Kidney glomerular epithelial cell (primary cell): Measurements from ENCODE around the gene GHRHR.

Source experiments
- DNase-seq: peaks from one replicate; lab custom pipeline; 2025; lab: John Stamatoyannopoulos, UW

Gene GHRHR

DNA sequence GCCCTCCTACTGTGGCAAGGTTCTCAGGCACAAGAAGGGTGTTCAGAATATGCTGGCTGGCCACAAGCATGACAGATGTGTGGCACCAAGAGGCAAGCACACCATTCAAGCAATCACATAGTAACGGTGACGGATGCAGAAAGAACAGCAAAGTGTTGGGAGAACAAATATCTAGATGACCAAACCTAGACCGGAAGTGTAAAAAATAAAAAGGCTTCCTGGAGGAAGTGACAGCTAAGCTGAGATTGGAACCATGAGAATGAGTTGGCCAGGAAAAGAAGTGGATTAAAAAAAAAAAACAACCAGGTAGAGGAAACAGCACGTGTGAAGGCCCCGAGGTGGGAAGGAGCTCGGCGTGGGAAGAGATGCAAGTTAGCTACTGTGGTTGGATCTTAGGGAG, 22.0 kb downstream of the GHRHR start:
- no peak for DNase-seq

DNA sequence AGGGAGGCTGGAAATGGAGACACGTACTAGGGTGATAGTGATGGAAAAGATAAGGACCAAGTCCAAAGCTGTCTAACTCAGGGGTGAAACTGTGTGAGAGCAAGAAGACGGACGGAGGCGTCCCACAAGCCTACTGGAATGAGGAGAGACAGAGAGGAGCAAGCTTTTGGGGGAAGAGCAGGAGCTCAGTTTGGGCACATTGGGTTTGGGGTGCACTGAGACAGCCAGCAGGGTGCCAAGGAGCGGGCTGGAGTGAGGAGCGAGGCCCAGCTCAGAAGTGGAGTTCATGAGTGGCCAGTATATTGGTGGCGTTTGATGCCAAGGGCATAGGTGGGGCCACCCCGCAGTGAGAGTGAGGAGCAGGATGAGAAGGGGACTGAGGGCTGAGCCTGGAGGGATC, 22.6 kb downstream of the GHRHR start:
- no peak for DNase-seq

DNA sequence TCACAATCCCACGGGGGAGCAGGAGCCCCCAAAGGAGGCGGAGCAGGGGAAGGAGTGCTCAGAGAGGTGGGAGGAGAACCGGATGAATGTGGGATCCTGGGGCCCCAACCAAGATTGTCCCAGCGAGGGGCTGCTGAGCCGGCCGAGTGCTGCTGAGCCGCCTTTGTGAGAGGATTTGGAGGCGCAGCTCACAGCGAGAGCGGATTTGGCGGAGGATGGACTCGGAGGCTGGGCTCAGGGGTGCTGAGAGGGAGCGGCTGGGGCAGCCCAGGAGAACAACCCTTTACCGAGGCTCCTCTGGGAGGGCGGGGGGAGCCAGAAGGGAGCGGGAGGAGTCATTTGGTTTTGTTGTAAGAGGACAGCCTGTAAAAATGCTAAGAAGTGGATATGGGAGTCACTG, 23.0 kb downstream of the GHRHR start:
- no peak for DNase-seq

DNA sequence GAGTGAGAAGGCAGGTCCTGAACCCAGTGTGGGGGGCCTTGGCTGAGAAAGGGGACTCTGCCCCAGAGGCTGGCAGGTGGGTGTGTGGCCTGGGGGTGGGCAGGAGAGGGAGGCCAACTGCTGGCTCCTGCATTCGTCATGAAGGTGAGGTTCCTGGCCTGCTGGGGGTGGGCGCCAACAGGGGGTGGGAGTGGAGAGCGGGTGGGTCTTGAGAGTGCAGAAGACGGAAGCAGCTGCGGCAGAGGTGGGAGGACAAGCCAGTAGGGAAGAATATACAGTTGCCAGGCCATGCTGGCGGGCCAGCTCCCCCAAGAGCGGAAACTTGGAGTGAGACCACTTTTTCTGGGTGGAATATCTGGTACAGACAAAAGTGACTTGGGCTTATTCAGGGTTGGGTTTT, 23.4 kb downstream of the GHRHR start:
- no peak for DNase-seq

DNA sequence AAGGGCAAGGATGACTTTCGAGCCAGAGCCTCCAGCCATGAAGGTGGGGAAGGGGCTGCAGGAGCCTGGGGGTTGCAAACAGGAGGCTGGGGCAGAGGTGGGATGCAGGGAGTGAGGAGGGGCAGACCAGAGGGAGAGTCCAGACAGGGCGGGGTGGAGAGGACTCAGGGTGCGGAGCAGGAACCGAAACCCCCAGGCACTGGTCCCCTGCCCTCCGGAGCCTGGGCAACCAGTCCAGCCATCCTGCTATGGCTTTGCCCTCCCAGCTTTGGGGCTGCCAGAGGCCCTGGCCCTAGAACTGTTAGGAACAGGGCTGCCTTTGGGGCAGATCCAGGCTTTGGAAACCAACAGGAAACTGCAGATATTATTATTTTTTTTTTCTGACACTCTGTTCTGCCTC, 24.2 kb downstream of the GHRHR start:
- no peak for DNase-seq

DNA sequence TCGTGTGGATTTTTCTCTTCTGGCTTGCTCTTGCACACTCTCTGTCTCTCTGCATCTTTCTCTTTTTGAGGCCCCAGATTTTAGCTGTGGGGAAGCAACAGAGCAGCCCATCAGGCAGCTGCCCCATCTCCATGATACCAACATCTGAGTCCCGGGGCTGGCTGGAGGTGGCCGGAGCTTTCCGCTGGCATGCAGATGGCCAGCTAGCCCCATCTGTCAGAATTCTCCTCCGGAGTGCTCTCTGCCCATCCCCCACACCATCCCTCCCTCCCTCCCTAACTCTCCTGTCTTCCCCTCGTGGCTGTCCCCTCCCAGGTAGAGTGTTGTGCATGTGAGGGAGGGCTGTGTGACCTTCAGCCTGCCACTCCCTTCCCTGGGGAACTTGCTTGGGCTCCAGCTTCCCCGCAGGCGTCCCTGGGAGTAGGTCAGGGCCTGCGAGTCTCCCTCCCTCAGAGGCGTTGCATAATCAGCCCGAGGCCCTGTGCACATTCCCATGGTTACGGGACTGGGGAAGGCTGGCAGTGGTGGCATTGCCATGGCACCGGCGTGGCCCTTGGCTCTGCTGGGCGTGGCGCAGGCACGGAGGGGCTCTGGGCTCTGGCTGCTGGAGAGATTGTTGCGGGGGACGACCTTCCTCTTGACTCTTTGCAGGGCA, 24.7 kb downstream of the GHRHR start:
- no peak for DNase-seq

DNA sequence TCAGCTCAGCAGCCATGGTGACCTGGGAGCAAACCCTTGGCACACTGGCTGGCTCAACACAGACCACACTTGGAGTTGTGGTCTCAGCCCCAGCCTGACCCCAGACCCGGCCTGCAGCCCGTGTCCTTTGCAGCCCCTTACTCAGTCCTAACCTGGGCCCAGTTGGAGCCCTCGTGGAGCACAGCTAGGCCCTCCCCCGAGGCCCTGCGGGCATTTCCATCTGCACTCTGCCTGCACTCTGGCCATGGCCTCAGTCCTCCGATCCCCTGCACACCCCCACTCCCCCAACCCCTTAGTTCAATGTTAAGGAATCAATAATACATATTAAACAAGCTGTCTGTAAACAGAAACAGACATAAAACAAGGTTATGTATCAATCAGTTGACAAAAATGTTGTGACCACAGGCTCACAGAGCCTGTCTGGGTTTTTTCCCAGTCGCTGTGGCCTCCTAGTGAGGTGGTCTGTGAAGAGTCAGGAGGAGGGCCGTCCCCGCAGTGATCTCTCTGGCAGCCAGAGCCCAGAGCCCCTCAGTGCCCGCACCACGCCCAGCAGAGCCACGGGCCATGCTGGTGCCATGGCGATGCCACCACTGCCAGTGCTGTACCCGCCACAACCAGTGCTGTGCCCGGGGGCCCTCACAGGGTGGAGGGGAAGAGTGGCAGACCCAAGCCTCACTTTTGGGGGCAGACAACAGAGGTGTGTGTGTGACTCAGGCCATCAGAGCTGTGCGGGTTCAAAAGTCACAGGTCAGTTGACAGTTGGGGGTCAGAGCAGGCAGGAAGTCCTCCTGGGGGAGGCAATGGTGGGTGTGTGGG, 25.5 kb downstream of the GHRHR start:
- no peak for DNase-seq

DNA sequence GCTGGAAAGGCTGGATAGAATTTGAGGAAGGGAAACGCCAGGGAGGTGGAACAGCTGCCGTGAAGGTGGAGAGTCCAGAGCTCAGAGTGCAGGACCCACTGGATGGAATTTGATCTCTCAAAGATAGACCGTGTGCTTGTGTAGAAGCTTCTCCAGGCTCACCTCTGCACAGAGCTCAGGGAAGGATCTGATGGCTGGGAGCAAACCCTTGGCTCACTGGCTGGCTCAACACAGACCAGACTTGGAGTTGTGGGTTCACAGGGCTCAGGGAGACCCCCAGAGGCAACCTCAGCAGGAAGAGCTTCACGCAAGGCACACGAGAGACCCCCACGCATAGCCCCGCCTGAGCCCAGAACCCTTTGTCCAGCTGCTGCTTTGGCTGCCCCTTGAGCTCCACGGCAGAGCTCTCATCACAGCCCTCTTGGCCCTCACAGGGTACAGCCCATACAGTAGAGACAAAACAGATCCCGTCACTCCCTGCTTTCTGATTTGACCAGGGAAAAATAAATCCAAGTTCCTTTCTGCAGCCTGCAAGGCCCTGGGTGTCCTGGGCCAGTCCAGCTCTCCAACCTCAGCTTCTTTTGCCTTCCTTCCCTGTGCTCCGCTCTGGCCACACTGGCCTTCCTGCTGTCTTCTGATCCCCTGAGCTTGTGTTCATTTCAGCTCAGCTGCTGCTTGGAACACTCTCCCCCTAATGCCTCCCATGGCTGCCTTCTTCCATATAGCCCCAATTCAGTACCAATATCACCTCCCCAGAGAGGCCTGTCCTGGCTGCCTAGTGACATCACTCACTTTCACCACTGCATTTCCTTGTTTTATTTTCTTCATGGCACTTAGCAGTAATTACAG, 26.3 kb downstream of the GHRHR start:
- DNase-seq = no peak

DNA sequence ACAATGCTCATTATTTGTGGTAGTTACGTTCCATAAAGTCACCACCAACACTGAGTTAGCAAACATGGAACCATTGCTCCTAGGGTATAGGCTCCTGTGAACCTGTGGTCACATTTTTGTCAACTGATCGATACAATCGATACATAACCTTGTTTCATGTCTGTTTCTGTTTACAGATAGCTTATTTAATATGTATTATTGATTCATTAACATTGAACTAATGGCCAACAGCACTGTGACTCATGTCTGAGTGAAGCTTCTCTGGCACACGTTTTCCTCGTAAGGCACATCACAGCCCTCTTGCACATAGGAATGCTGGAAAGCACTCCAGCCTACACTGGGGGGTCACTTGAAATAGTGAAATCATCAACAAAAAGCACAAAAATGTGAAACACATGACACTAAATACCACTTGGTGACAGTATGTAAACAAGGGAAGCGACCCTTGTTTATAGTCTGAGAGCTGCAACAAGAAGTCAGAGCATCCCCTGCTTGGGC, 27.0 kb downstream of the GHRHR start:
- DNase-seq = no peak

DNA sequence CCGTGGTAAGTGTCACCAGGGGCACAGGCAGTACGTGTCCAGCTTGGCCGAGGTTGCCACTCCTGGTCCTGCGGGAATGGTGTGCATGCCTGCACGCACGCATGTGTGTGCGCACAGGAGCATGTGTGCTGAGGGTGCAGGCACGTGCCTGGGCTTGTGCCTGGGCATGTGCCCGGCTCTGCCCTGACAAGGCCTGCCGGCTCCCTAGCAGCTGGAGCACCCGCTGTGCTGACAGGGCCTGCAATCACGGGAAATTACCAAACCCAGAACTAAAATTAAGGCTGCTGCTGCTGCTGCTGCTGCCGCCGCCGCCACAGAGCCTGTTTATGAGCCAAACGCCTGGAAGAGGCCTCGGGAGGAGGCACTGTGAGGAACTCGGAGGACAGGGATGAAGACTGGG, 28.7 kb downstream of the GHRHR start:
- DNase-seq = no peak

DNA sequence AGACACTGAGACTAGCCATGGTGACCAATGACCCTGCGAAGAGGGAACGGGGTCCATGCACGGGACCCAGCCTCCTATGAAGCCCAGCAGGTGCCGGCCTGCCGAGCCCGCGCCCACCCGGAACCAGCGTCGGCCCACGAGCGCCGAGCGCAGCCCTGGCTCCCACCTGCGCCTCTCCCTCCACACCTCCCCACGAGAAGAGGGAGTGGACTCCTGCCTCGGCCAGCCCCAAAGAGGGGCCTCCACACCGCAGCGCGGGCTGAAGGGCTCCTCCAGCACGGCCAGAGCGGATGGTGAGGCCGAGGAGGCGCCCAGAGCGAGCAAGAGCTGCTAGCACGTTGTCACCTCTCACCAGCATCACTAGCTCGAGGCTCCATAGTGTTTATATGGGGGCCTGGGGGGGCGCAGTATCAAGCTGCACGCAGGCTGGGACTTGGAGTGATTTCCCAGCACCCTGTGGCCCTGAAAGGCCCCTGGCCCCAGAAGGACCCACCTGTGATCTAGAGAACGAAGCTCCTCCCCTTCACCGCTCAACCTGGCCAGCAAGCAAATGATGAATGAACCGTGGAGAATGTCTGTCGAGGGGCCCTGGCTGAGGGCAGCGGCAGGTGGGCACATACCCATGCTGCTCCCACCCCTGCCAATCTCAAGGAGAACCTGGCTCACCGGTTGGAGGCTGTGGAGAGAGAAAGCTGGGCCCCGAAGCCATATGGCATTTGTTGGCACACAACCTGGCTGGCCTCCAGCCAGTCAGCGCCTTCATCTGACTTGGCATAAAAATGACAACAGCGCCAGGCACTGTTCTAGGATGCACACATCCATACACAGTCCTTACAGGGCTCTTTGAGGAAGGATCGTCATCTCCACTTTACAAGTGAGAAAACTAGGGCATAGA, 30.7 kb downstream of the GHRHR start:
- DNase-seq = no peak

DNA sequence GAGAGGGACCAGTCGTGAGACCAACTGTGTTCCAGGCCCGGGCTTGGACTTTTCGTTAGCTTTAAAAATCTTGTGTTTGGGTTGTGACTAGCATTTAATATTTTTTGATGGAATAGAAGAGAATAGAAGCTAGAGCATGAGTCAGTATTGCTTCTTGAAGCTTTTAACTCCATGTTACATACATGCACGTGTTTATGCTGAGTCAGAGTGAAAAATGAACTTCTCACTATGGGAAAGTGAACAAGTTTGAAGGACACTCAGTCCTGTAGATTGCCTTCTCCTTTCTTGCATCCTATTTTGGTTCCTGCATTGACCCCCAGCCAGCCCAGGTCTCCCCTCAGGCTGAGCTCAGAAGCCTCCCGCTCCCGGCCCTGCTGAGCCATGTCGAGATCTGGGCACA, 31.8 kb downstream of the GHRHR start:
- no peak for DNase-seq

DNA sequence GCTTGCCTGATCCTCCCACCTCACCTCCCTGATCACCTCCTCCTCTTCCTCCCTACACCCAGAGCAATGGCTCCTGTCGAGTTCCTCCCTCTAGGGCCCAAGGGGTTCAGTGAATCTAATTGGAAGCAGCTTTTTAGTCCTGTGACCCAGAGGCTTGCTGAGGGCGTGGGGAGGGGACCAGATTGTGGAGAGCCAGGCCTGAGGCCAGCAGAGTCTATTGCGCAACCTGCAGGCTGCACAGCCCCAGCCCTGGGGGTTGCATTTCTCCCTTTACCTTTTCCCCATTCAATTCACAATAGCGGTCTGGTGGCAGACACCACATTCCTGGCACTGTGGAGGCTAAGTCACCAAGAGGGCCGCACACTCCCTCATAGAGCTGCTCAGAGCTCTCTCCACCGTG, 32.5 kb downstream of the GHRHR start:
- DNase-seq = no peak

DNA sequence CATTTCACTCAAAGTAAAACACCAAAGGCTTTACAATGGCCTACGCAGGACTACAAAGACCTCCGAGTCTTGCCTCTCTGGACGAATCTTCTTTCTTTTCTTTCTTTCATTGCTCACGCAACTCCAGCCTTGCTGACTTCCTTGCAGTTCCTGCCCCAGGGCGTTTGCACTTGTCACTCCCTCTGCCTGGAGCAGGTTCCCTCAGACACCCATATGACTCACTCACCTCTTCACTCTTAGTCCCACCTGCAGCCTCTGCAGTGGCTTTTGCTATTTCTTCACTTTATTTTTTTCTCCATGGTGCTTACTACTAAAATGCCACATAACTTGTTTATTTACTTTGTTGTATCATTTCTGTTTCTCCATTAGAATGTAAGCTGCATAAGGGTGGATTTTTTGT, 33.1 kb downstream of the GHRHR start:
- no peak for DNase-seq

DNA sequence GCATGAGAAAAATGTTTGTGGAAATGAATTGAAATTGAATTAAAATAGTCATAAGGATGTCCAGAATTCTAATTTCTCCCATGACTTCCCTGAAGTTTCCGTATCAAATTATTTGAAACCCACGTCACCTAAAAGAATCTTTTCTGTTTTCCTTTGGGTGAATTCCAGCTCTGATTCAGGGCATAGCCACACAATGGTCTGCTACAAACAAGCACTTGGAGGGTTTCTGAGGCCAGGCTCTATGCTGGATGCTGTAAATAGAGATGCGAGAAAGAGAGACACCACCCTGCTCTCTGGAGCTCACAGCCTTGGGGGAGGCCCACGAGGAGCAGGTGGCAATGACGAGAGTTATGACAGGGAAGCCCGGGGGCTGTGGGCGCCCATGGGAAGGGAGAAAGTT, 33.6 kb downstream of the GHRHR start:
- DNase-seq = no peak

DNA sequence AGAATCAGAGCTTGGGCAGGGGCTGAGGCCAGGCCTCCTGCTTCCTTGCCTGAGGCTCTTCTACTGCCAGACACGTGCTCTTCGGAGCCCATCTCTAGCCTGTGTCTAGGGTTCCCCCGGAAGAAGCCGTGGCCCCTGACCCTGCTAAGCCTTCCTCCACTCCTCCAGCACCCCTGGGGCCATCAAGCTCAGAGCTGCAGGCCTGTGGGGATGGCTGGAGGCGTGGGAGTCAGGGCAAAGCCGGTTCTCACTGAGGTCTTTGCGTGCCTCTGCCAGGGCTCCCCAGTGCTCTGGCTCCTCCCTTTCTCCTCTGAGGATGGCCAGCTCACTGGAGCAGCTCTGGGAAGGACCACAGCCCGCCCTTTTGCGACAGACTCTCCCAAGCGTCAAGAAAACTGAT, 34.4 kb downstream of the GHRHR start:
- no peak for DNase-seq

DNA sequence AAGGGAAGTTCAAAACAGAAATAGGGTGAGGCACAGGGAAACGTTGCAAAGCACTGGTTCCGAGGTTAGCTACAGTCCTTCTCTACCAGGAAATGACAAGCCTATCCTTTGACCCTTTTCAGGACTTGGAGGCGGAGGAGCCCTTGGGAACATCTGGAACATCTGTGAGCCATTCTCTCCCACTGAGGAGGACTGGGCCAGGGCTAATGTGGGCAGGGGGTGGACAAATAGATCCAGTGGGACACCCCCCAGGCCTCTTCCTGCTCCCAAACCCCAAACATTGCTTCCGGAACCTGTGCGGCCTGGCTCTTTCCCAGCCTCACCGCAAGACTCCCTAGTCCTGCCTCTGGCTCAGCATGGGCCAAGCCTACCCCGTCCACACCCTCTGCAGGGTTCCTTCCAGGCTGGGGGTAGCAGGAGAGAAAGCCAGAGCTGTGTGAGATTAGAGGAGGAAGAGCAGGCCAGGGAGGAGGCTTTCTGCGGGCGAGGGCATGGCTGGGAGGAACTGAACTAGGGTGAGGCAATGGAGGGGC, 36.5 kb downstream of the GHRHR start:
- no peak for DNase-seq

DNA sequence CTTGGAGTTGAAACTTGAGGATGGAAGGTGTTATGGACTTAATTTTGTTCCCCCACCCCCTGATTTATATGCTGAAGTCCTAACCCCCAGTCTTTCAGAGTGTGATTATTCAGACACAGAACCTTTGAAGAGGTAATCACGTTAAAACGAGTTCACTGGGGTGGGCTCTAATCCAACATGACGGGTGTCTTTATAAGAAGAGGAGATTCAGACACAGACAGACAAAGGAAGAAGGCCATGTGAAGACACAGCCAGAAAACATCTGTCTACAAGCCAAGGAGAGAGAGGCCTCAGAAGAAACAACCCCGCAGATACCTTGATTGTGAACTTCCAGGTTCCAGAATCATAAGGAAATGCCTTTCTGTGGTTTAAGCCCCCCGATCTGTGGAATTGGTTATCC, 37.0 kb downstream of the GHRHR start:
- no peak for DNase-seq

DNA sequence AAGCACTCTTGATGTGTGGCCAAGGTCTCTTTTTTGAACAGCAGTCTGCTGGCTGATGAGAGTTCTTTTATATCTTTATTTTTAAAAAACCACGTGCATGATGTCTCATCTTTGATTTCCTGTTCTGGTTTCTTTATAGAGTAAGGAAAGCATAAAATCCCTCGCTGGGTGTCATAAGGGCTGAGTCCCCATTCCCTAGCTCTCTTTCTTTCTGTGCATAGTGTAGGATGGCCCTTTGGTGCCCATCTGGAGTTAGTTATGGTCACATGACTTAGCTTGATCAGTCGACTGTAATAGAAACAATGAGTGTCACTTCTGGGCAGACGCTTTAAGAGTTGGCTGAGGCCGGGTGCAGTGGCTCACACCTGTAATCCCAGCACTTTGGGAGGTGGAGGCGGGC, 38.5 kb downstream of the GHRHR start:
- no peak for DNase-seq

DNA sequence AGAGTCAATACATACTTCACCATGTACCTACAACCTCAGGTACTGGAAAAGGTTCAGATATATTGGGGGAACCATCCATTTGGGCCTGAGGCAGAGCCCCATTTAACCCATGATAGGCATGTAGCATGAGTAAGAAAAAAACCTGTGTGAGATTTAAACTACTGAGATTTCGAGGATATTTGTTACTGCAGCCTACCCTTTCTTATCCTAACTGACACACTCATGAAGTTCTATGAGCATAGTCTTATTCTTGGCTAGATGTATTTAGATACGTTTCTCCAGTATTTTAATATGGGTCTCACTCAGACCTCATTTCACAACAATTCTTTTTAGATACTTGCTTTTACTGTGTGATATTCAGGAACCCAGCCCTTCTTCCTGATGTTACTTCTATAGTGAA, 39.3 kb downstream of the GHRHR start:
- DNase-seq = no peak

DNA sequence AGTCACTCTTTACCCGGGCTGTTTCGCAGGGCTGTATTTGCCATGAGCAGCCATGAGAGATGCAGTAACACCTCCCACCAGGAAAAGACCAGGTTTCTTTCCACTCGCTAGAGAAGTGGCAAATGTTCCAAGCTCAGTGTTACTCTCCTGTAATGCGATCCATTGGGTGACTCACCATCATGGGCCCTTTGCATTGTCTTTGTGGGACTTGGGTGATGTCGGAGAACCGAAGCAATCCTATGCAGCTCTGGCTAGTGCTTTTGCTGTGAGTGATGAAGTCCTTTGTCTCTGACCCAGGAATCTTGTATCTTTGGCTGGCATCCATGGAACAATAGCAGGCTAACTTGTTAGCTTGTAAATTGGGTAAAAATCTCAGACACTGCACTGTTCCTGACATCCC, 40.0 kb downstream of the GHRHR start:
- DNase-seq = no peak

DNA sequence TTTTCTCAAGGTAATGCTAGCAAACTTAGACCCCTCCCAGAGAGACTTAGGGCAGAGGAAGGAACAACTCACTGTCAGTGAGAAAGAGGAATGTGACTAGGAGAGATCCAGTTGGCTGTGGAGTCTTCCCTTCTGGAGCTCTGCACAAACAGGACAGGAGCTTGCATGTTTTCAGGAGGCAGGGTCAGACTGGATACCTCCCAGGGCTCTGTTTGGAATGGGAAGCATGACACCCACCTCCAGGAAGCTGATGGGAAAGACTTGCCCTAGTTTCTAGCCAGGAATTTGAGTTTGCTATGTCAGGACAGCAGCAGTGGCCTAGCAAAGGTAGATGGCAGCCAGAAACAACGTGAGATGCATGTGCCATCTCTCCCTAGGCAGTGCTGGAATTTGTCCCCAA, 40.6 kb downstream of the GHRHR start:
- DNase-seq = no peak
